ENCODE measurements around the gene ERVH48-1. TPM values are rescaled to one million over a fixed set of nuclear protein-coding genes. Genes with fewer than 3 reads are reported as not detected.
A peak's percentile ranks its signal among the peaks of the same experiment; 100 is the strongest.
"Not testable (repeated sequence)": the region's sequence is repeated elsewhere in the genome, so short reads cannot be mapped to it uniquely, and the experiment has no call there.

The ERVH48-1 gene
- total and polyA plus RNA-seq, 7 donors, result 0.03 to 0.04 TPM; not detected in 5

GRCh38 chr21:42970946-42971653, 45.7 kb upstream of the ERVH48-1 start:
- ATAC-seq, result no peak
- TF ChIP-seq CTCF (IDR thresholded peaks at IDR 0.05), result no peak
- H3K27ac ChIP-seq, result no peak overlapping the region
- intact Hi-C loops (cut with DNase I), result loop anchor here in 1 of 2 donors (5.0 to 10.0 kb wide), 5 partner anchors 34 to 1364 kb away; partner anchors contain the start of genes CFAP410 and NDUFV3
- no peaks in the 10 kb centered on the region for H3K36me3 ChIP-seq (ENCODE audit: insufficient read depth in 1 of 2, low read depth in 1 of 2)
- H3K9me3 ChIP-seq, result no peaks in the 10 kb centered on the region
- H3K4me3 ChIP-seq, result no peak overlapping the region
- DNase-seq, result no peak
- no peaks in the 10 kb centered on the region for H3K27me3 ChIP-seq (ENCODE audit: insufficient read depth in 3 of 3, low read length in 2 of 3)
- 84 to 86% (median 85%) methylated on average over 7 of the region's 7 CpGs for WGBS, 3 donors
- H3K4me1 ChIP-seq, result peaks cover 7% of the 10 kb centered on the region

GRCh38 chr21:42969193-42969600, 43.8 kb upstream of the ERVH48-1 start:
- no peak for DNase-seq
- H3K4me1 ChIP-seq, result peaks cover 5% of the 10 kb centered on the region
- no peak overlapping the region for H3K4me3 ChIP-seq
- H3K36me3 ChIP-seq (ENCODE audit: insufficient read depth in 1 of 2, low read depth in 1 of 2), result no peaks in the 10 kb centered on the region
- intact Hi-C loops (cut with DNase I), result no loop called here
- TF ChIP-seq CTCF (IDR thresholded peaks at IDR 0.05), result no peak
- no peaks in the 10 kb centered on the region for H3K27me3 ChIP-seq (ENCODE audit: insufficient read depth in 3 of 3, low read length in 2 of 3)
- no peak for ATAC-seq
- WGBS, 3 donors, result 58 to 65% (median 65%) methylated on average over 6 of the region's 6 CpGs
- no peak overlapping the region for H3K27ac ChIP-seq
- H3K9me3 ChIP-seq, result no peaks in the 10 kb centered on the region

GRCh38 chr21:42967616-42968015, 42.2 kb upstream of the ERVH48-1 start:
- H3K36me3 ChIP-seq (ENCODE audit: insufficient read depth in 1 of 2, low read depth in 1 of 2); H3K4me1 ChIP-seq; H3K27me3 ChIP-seq (ENCODE audit: insufficient read depth in 3 of 3, low read length in 2 of 3); H3K27ac ChIP-seq; DNase-seq; ATAC-seq; H3K9me3 ChIP-seq; H3K4me3 ChIP-seq; intact Hi-C loops (cut with DNase I): not testable (repeated sequence)
- WGBS, 3 donors, result 95 to 100% (median 95%) methylated on average over 9 of the region's 9 CpGs

- intact Hi-C loops (cut with DNase I), result no loop called here
- ATAC-seq (no peak), DNase-seq (no peak)
- no peak for TF ChIP-seq CTCF (IDR thresholded peaks at IDR 0.05)
- Histone ChIP-seq H3K4me3 (no peak overlapping the region), H3K36me3 (ENCODE audit: insufficient read depth in 1 of 2, low read depth in 1 of 2) (no peaks in the 10 kb centered on the region), H3K9me3 (no peaks in the 10 kb centered on the region), H3K27me3 (ENCODE audit: insufficient read depth in 3 of 3, low read length in 2 of 3) (no peaks in the 10 kb centered on the region), H3K4me1 (no peaks in the 10 kb centered on the region), H3K27ac (no peak overlapping the region)
- WGBS, 3 donors, result 67 to 79% (median 76%) methylated on average over 3 of the region's 3 CpGs
These were observed 39.8 kb upstream of the ERVH48-1 start for GRCh38 chr21:42965211-42965560.

GRCh38 chr21:42964546-42965210, 39.2 kb upstream of the ERVH48-1 start:
- no peak for DNase-seq
- intact Hi-C loops (cut with DNase I), result no loop called here
- H3K36me3 ChIP-seq (ENCODE audit: insufficient read depth in 1 of 2, low read depth in 1 of 2), result no peaks in the 10 kb centered on the region
- no peaks in the 10 kb centered on the region for H3K4me1 ChIP-seq
- no peak for TF ChIP-seq CTCF (IDR thresholded peaks at IDR 0.05)
- ATAC-seq, result peak in 1 of 4 donors; percentile 13
- no peaks in the 10 kb centered on the region for H3K27me3 ChIP-seq (ENCODE audit: insufficient read depth in 3 of 3, low read length in 2 of 3)
- no peak overlapping the region for H3K4me3 ChIP-seq
- no peak overlapping the region for H3K27ac ChIP-seq
- 93 to 96% (median 95%) methylated on average over 13 of the region's 13 CpGs for WGBS, 3 donors
- H3K9me3 ChIP-seq, result no peaks in the 10 kb centered on the region

Measured in psoas muscle (tissue), 8 donors.